K562 (cell line): ENCODE measurements around the gene TTC6.

Source experiments
- FOXJ3 ChIP-seq: sonication (generic); formaldehyde crosslinking; IDR thresholded peaks from 2 replicates; pipeline ENCODE4 v1.4.0; 2020; ENCODE audit warnings: mild to moderate bottlenecking, missing genetic modification reagents
- OTX1 ChIP-seq: fragments of 450-650 bp; formaldehyde crosslinking; IDR thresholded peaks from 2 replicates; pipeline ENCODE4 v1.4.0; 2022; ENCODE audit warnings: mild to moderate bottlenecking
- ZNF133 ChIP-seq: fragments of 250-450 bp; sonication (Bioruptor Pico); IDR thresholded peaks from 2 replicates; pipeline ENCODE4 v1.4.0; 2020; ENCODE audit warnings: mild to moderate bottlenecking
- ZNF431 ChIP-seq: sonication (generic); formaldehyde crosslinking; IDR thresholded peaks from 2 replicates; pipeline ENCODE4 v1.8.0; 2022; ENCODE audit warnings: mild to moderate bottlenecking, missing genetic modification reagents
- ZNF586 ChIP-seq: fragments of 450-650 bp; formaldehyde crosslinking; conservative IDR thresholded peaks from 2 replicates; pipeline ENCODE4 v1.4.0; 2020; ENCODE audit warnings: mild to moderate bottlenecking, moderate library complexity

GRCh38 chr14:37642125-37642524 lies 46.7 kb downstream of the TTC6 start:
- no peak for TF ChIP-seq ZNF133 (CRISPR knock-in tag)
- TF ChIP-seq ZNF431: no peak
- no peak for TF ChIP-seq FOXJ3
- TF ChIP-seq OTX1 (CRISPR knock-in tag): no peak
- TF ChIP-seq ZNF586 (CRISPR knock-in tag): no peak
